GM12878 (cell line): ENCODE results near the gene MAGIX. TPM values are rescaled to one million over a fixed set of nuclear protein-coding genes. Genes with fewer than 3 reads are reported as not detected.

ENCODE experiments used
- ATAC-seq: fragments of 200-7000 bp; cut with Tn5 transposase; 3 replicates; pipeline ENCODE4 v1.9.1; 2020; ENCODE audit warnings: mild to moderate bottlenecking, moderate library complexity
- BruUV-seq: library from RNA; stranded (reverse); fragments of 400-500 nt; replicated peaks from 2 replicates; lab custom pipeline; 2021; lab: Mats Ljungman, UMichigan
- CTCF ChIA-PET: fragments of 300-600 bp; sonication (Branson Sonifier 250); formaldehyde crosslinking; extraction: SDS; loops from one replicate; lab custom pipeline; 2021; ENCODE audit warnings: inconsistent platforms; lab: Yijun Ruan, JAX
- POLR2A ChIA-PET: fragments of 350-600 bp; formaldehyde crosslinking; extraction: SDS; loops from one replicate; lab custom pipeline; 2021; ENCODE audit warnings: inconsistent platforms; lab: Charles Lee
- RAD21 ChIA-PET: fragments of 300-600 bp; sonication (Branson Sonifier 250); formaldehyde crosslinking; loops from one replicate; lab custom pipeline; 2023; ENCODE audit warnings: antibody characterized with exemption; ENCODE audit not compliant: unreplicated experiment; lab: Charles Lee
- SMC1A ChIA-PET: fragments of 300-600 bp; sonication (Branson Sonifier 250); formaldehyde crosslinking; loops from one replicate; lab custom pipeline; 2023; ENCODE audit not compliant: unreplicated experiment, uncharacterized antibody; lab: Charles Lee
- DNase-seq: peaks from one replicate; pipeline ENCODE4 v3.0.0-alpha.2; 2011; ENCODE audit warnings: low read depth, low spot score
- FAIRE-seq: peaks from 3 replicates; lab custom pipeline; 2011; peaks lifted over from hg19 to GRCh38; lab: Jason Lieb, UNC
- H2AFZ ChIP-seq: 2 replicates; pipeline ENCODE4 v1.6.0; 2011; ENCODE audit warnings: low read depth, low read length, control low read depth; ENCODE audit not compliant: control insufficient read depth
- H3K27ac ChIP-seq: 2 replicates; pipeline ENCODE4 v1.5.1; 2011; ENCODE audit warnings: control low read depth; ENCODE audit not compliant: control insufficient read depth, insufficient read depth
- H3K27me3 ChIP-seq, 2 experiments: replicated peaks in 1 of 2; 2 replicates each; pipeline versions ENCODE4 v1.6.0 to v1.6.1; 2011; ENCODE audit warnings: low read length in 1 of 2; ENCODE audit not compliant: control insufficient read depth in 2 of 2, insufficient read depth in 2 of 2
- H3K36me3 ChIP-seq, 2 experiments: 2 replicates each; pipeline ENCODE4 v1.5.1; 2011; ENCODE audit warnings: low read length in 1 of 2; ENCODE audit not compliant: control insufficient read depth in 2 of 2, insufficient read depth in 2 of 2
- H3K4me1 ChIP-seq: 2 replicates; pipeline ENCODE4 v1.6.1; 2011; ENCODE audit warnings: mild to moderate bottlenecking, low read length, moderate library complexity, mixed read lengths; ENCODE audit not compliant: control insufficient read depth, insufficient read depth
- H3K4me2 ChIP-seq: 2 replicates; pipeline ENCODE4 v1.6.0; 2011; ENCODE audit warnings: control low read depth; ENCODE audit not compliant: control insufficient read depth, insufficient read depth
- H3K4me3 ChIP-seq: fragments of 200-600 bp; sonication (generic); 2 replicates; pipeline ENCODE4 v1.5.1; 2016
- H3K79me2 ChIP-seq: 2 replicates; pipeline ENCODE4 v1.6.0; 2011; ENCODE audit warnings: low read length; ENCODE audit not compliant: control insufficient read depth, insufficient read depth
- H3K9ac ChIP-seq: 2 replicates; pipeline ENCODE4 v1.8.0; 2011; ENCODE audit warnings: low read length, control low read depth, mixed read lengths; ENCODE audit not compliant: control insufficient read depth, insufficient read depth
- H3K9me3 ChIP-seq: replicated peaks from 3 replicates; pipeline ENCODE4 v1.5.1; 2011; ENCODE audit warnings: mild to moderate bottlenecking, low read length; ENCODE audit not compliant: control insufficient read depth, insufficient read depth
- H4K20me1 ChIP-seq: 2 replicates; pipeline ENCODE4 v1.6.0; 2011; ENCODE audit not compliant: control insufficient read depth, insufficient read depth
- BACH1 ChIP-seq: fragments of 450-650 bp; IDR thresholded peaks from 2 replicates; pipeline ENCODE4 v1.6.1; 2017; ENCODE audit warnings: mild to moderate bottlenecking, borderline replicate concordance
- CUX1 ChIP-seq: IDR thresholded peaks from 2 replicates; pipeline ENCODE4 v1.6.1; 2012; ENCODE audit warnings: improper control_type of control experiment, low read depth, low read length; ENCODE audit not compliant: insufficient replicate concordance
- ETV6 ChIP-seq, 2 experiments: fragments of 450-650 bp in 1 of 2; IDR thresholded peaks in 1 of 2; conservative IDR thresholded peaks in 1 of 2; 2 replicates each; pipeline ENCODE4 v1.6.1; 2014; ENCODE audit warnings: antibody characterized with exemption in 1 of 2, borderline replicate concordance in 1 of 2, low read depth in 1 of 2, mild to moderate bottlenecking in 1 of 2, moderate library complexity in 1 of 2
- KDM1A ChIP-seq: fragments of 200-600 bp; sonication (generic); IDR thresholded peaks from 2 replicates; pipeline ENCODE4 v1.6.1; 2016; ENCODE audit warnings: borderline replicate concordance
- MTA3 ChIP-seq: IDR thresholded peaks from 2 replicates; pipeline ENCODE4 v1.6.1; 2012; ENCODE audit warnings: low read length, inconsistent platforms, borderline replicate concordance
- MXI1 ChIP-seq: fragments of 150-350 bp; IDR thresholded peaks from 2 replicates; pipeline ENCODE4 v1.6.1; 2011; ENCODE audit warnings: low read depth, mild to moderate bottlenecking, inconsistent platforms, low read length, improper control_type of control experiment
- MYC ChIP-seq: IDR thresholded peaks from 2 replicates; pipeline ENCODE4 v1.6.1; 2011; ENCODE audit warnings: mild to moderate bottlenecking, low read length, moderate library complexity, inconsistent platforms; ENCODE audit not compliant: insufficient read depth, insufficient replicate concordance, insufficient read length, severe bottlenecking
- NFYA ChIP-seq: IDR thresholded peaks from 2 replicates; pipeline ENCODE4 v1.6.1; 2011; ENCODE audit warnings: low read depth, mild to moderate bottlenecking, low read length, improper control_type of control experiment, borderline replicate concordance
- RELA ChIP-seq: fragments of 450-650 bp; IDR thresholded peaks from 2 replicates; pipeline ENCODE4 v1.8.0; 2014; ENCODE audit warnings: borderline replicate concordance; ENCODE audit not compliant: partially characterized antibody
- SMC3 ChIP-seq: IDR thresholded peaks from 2 replicates; pipeline ENCODE4 v1.6.1; 2011; ENCODE audit warnings: low read length, improper control_type of control experiment, borderline replicate concordance
- SP1 ChIP-seq: IDR thresholded peaks from one replicate; pipeline ENCODE4 v1.6.1; 2011; ENCODE audit warnings: low read depth, low read length
- SREBF2 ChIP-seq: IDR thresholded peaks from 2 replicates; pipeline ENCODE4 v1.6.1; 2012; ENCODE audit warnings: mild to moderate bottlenecking, low read length
- STAT1 ChIP-seq: fragments of 450-650 bp; conservative IDR thresholded peaks from 2 replicates; pipeline ENCODE4 v1.6.1; 2014; ENCODE audit warnings: antibody characterized with exemption, mild to moderate bottlenecking
- TARDBP ChIP-seq: IDR thresholded peaks from 2 replicates; pipeline ENCODE4 v1.6.1; 2016; ENCODE audit warnings: borderline replicate concordance
- WGBS: methylation state at CpG from one replicate; pipeline ENCODE4 v1.1.6; 2016; ENCODE audit warnings: low lambda C conversion rate; ENCODE audit not compliant: insufficient replicate concordance, insufficient coverage; ENCODE audit errors: missing lambda C conversion rate; 5-methylcytosine and 5-hydroxymethylcytosine counted together
- in situ Hi-C: fragments of 300-500 bp; cut with MboI; formaldehyde crosslinking; loops from 9 replicates; pipeline ENCODE4 v1.14.3; 2018; ENCODE audit warnings: mixed read lengths
- intact Hi-C: fragments of 100-400 bp; cut with micrococcal nuclease; formaldehyde crosslinking; loops from one replicate; pipeline ENCODE4 v1.14.2; 2022; ENCODE audit not compliant: unreplicated experiment
- polyA plus RNA-seq, 11 experiments: library from polyadenylated mRNA; depleted of rRNA in 4 of 11; unstranded in 6 of 11; stranded (reverse) in 5 of 11; fragments of >200 nt; fragmentation: Nextera tagmentation in 4 of 11; fragmentation: Illumina TruSeq in 1 of 11; extraction: Ambion mirVana in 4 of 11; extraction: Trizol in 1 of 11; gene quantifications; 1 replicate in 1 of 11; 2 replicates in 10 of 11; pipeline versions ENCODE4 v1.2.1 to v1.2.3, GENCODE V29; 2011 to 2016; ENCODE audit warnings: inconsistent platforms in 2 of 11, missing spikeins in 2 of 11, low read depth in 1 of 11
- total RNA-seq, 4 experiments: library from RNA; depleted of rRNA in 3 of 4; stranded (reverse); fragments of >200 nt in 3 of 4; fragmentation: Illumina TruSeq in 1 of 4; extraction: Trizol in 1 of 4; gene quantifications; 2 replicates each; pipeline versions ENCODE4 v1.2.1 to v1.2.3, GENCODE V29; 2013 to 2021

MAGIX gene
- total and polyA plus RNA-seq, 10 of the 15 experiments (the other 5 are each of a cell fraction or from before 2014, with no cell fraction given): 0.03 to 2.5 (median 0.82) TPM

- Histone ChIP-seq H3K27ac (peak within 1 kb of the TSS; percentile 58), H3K9ac (peak within 1 kb of the TSS; percentile 67), H3K27me3 (no peaks in the 10 kb centered on the region), H3K4me1 (peaks cover 3% of the 10 kb centered on the region; the same call in 1 of the 2 replicates), H3K36me3 (peaks cover 0 to 3% of the 10 kb centered on the region in 2 experiments; a peak in 2 of 4 replicates), H3K79me2 (peaks cover 5% of the 10 kb centered on the region), H3K9me3 (no peaks in the 10 kb centered on the region; the same call in 2 of the 3 replicates), H3K4me3 (peak within 1 kb of the TSS; percentile 80), H4K20me1 (no peaks in the 10 kb centered on the region), H3K4me2 (peak within 1 kb of the TSS; percentile 79), H2AFZ (peak within 1 kb of the TSS; percentile 60)
- no TSS peak for BruUV-seq
- in situ Hi-C loops: loop anchor here (10.0 kb wide), 1 partner anchor 382 kb away; the partner anchor contains the start of gene HDAC6
- POLR2A ChIA-PET: interaction anchor here (0.6 to 3.0 kb wide), 4 partner anchors 14 to 143 kb away, joined by 3 to 21 read pairs (median 4); partner anchors contain the start of genes PLP2 and TFE3
- 41% methylated on average over 62 of the region's 62 CpGs for WGBS
- RAD21 ChIA-PET: interaction anchor here (0.6 kb wide), 1 partner anchor 86 kb away, joined by 3 read pairs; no protein-coding TSS in a partner anchor
- SMC1A ChIA-PET: no interaction called here
- CTCF ChIA-PET: interaction anchor here (0.6 to 2.5 kb wide), 4 partner anchors 14 to 520 kb away, joined by 3 to 15 read pairs (median 3); no protein-coding TSS in a partner anchor
- ATAC-seq: peak; percentile 63
- intact Hi-C loops: no loop called here
- no peak for FAIRE-seq
- DNase-seq: no peak
- no peak for TF ChIP-seq STAT1
- TF ChIP-seq BACH1: peak; percentile 39; the same call in 1 of the 2 replicates
- TF ChIP-seq MXI1: no peak
- TF ChIP-seq TARDBP: no peak
- TF ChIP-seq KDM1A: no peak
- no peak for TF ChIP-seq ETV6 (conservative IDR thresholded peaks at IDR 0.05 in 1 of 2, IDR thresholded peaks at IDR 0.05 in 1 of 2; ENCODE audit: borderline replicate concordance in 1 of 2, low read depth in 1 of 2)
- TF ChIP-seq SREBF2: no peak
- no peak for TF ChIP-seq SP1
- TF ChIP-seq MTA3: no peak
- TF ChIP-seq NFYA: no peak
- no peak for TF ChIP-seq RELA
- TF ChIP-seq MYC: no peak
- TF ChIP-seq SMC3: no peak
- TF ChIP-seq CUX1: no peak
Measured at GRCh38 chrX:49186125-49187027, 23.8 kb downstream of the MAGIX start, which contains the start of gene PRICKLE3. TSS of gene PRICKLE3 (minus strand) at chrX:49186373. CDS start at chrX:49186297, 76 bp downstream.
